Measurements from ENCODE around the gene LRRC19.

LRRC19 gene

GRCh38 chr9:26955222-26955903 is 50.1 kb downstream of the LRRC19 start:
- FAIRE-seq, result no peak

DNA sequence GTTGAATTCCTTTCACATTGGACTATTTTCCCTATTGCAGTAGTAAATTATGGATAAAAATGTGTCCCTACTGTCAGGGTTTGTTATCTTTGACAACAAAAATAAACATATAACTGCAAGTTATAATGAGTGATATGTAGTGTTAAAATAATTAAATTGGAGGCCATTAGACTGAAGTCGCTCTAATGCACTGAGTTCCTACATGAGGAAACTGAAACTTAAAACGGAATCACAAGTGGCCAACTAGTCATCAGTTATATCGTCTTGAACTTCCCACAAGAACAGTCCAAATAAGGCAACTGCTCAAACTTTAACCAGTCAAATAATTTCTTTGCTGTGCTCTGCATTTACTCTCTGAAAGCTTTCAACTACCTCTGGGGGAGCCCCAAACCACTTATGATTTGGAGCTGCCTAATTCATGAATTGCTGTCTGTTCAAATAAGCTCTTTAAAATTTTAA is 51.4 kb downstream of the LRRC19 start:
- FAIRE-seq, result no peak

DNA sequence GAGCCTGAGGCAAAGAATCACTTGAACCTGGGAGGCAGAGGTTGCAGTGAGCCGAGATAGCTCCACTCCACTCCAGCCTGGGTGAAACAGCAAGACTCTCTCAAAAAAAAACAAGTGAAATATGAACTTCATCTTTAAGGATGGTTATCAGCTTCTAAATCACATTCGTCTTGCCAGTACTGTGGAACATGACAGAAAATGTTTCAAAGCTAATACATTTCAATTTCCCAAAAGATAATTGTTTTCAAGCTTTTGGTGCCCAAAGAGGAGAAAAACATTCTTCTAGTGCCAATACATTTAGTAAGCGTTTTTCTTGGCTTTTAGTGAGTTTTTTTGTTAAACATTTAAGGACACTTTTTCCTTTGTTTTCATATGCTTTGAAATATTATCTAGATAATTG is 53.7 kb downstream of the LRRC19 start:
- FAIRE-seq, result no peak

GRCh38 chr9:26950521-26950920 is 55.0 kb downstream of the LRRC19 start:
- no peak for FAIRE-seq

DNA sequence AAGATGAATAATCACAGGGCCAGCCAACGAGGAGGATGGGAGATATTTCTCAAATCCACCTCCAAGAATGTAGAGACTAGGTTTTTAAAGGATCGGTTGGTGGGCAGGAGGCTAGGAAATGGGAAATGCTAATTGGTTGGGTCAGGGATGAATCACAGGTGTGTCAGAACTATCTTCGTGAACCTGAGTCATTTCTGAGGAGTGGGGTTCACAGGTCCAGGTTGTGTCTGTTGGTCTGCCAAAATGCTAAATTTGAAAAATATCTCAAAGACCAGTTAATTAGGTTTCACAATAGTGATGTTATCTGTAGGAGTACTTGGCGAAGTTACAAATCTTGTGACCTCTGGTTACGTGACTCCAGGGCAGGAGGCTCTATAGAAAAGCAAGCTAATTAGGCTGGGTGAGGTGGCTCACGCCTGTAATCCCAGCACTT is 55.8 kb downstream of the LRRC19 start:
- FAIRE-seq, result no peak

GRCh38 chr9:26947736-26948135 is 57.7 kb downstream of the LRRC19 start:
- no peak for FAIRE-seq

DNA sequence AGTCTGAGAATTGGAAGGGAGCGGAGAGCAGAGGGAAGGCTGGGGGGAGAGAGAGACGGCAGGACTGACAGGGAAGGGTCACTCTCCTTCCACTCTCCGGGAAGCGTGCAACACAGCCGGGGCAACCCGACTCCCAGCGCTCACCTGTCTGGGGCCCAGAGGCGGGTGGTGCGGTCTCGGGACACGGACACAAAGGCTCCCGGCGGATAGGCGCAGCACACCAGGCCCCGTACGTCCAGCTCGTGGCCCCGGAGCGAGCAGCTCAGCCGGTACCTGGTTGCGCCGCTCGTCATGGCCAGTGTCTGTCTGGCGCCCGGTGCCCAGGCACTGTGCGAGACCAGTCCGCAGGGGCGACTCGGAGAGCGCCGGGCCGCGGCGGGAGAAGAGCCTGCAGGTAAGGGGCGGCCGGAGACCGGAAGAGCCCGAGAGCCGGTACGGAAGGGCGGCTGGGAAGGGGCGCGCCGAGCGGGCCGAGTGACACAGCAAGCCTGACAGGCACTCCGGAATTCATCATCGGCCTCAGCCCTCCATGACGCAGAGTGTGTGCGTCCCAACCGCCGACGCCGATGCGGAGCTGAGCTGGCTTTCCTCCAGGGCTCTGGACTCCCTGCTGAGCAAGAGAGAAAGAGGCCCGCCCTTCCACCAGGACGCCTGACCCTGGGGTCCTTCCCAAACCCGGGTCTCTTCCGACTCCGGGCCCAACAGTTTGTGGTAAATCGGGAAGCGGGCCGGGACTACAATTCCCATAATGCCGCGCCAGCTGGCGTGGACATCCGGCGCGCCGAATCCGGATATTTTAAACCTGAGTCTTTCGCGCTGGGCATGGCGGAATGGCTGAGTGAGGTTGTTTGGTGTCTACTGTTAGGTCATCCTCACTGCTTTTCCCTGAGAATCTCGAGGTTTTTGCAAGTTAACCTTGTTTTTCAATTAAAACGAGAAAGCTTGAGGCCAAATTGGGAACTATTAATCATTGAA is 58.4 kb downstream of the LRRC19 start, which contains the start of gene PLAA:
TSS of gene PLAA (minus strand) at position 490 of the 975 bp plus-strand sequence. CDS start at position 293, 197 bp downstream.
- no peak for FAIRE-seq

GRCh38 chr9:26945591-26945990 is 59.9 kb downstream of the LRRC19 start:
- FAIRE-seq, result no peak

Measured in islet of Langerhans (tissue), 1 donor.